Uterus (tissue), 4 donors: ENCODE measurements around the gene CACNA1D. TPM values are rescaled to one million over a fixed set of nuclear protein-coding genes. Genes with fewer than 3 reads are reported as not detected.

ENCODE experiments used
- DNase-seq, 2 donors: peaks; one replicate each; pipeline ENCODE4 v3.0.0-alpha.2; 2019 to 2020
- H3K27ac ChIP-seq, 2 donors: fragments of 200-600 bp; sonication (generic); 1 replicate in 1 of 2; 2 replicates in 1 of 2; pipeline ENCODE4 v1.5.1; 2016 to 2018
- H3K27me3 ChIP-seq, 2 donors: fragments of 200-600 bp; sonication (generic); one replicate each; pipeline ENCODE4 v1.5.1; 2018 to 2019; ENCODE audit warnings: control low read depth in 1 of 2
- H3K36me3 ChIP-seq, 2 donors: fragments of 200-600 bp; sonication (generic); one replicate each; pipeline ENCODE4 v1.5.1; 2019; ENCODE audit warnings: control low read depth in 1 of 2
- H3K4me1 ChIP-seq, 2 donors: fragments of 200-600 bp; sonication (generic); one replicate each; pipeline ENCODE4 v1.5.1; 2018 to 2019; ENCODE audit warnings: control low read depth in 1 of 2
- H3K4me3 ChIP-seq, 2 donors: fragments of 200-600 bp; sonication (generic); 1 replicate in 1 of 2; 2 replicates in 1 of 2; pipeline ENCODE4 v1.5.1; 2018 to 2019; ENCODE audit warnings: mild to moderate bottlenecking in 1 of 2
- H3K9me3 ChIP-seq, 2 donors: fragments of 200-600 bp; sonication (generic); one replicate each; pipeline ENCODE4 v1.5.1; 2019; ENCODE audit warnings: control low read depth in 1 of 2
- POLR2A ChIP-seq, 2 donors: fragments of 450-650 bp; IDR thresholded peaks; one replicate each; pipeline ENCODE4 v1.6.1; 2016; ENCODE audit warnings: antibody characterized with exemption in 2 of 2, mild to moderate bottlenecking in 1 of 2, moderate library complexity in 1 of 2
- intact Hi-C: fragments of 100-400 bp; cut with DNase I; formaldehyde crosslinking; loops from one replicate; pipeline ENCODE4 v1.15.1; 2023; ENCODE audit warnings: low total_unique reads
- total RNA-seq, 4 donors: library from RNA; depleted of rRNA in 3 of 4; stranded (reverse); fragments of >200 nt in 3 of 4; gene quantifications; one replicate each; pipeline versions ENCODE4 v1.1.0 to v1.2.4, GENCODE V29; 2014 to 2023
- TF ChIP-seq, protein P1 (sequence below), 4 experiments: fragments of 200-600 bp in 2 of 4; fragments of 450-650 bp in 2 of 4; sonication (generic) in 2 of 4; IDR thresholded peaks; one replicate each; pipeline ENCODE4 v1.5.1; 2016 to 2019; ENCODE audit warnings: antibody characterized with exemption in 4 of 4, mild to moderate bottlenecking in 2 of 4, moderate library complexity in 1 of 4
- donor health status: DM: yes; HTN: yes; CAD: no.

CACNA1D gene
- total RNA-seq, 4 donors from 2014 or later: 0.88 to 97.5 (median 63.4) TPM

DNA sequence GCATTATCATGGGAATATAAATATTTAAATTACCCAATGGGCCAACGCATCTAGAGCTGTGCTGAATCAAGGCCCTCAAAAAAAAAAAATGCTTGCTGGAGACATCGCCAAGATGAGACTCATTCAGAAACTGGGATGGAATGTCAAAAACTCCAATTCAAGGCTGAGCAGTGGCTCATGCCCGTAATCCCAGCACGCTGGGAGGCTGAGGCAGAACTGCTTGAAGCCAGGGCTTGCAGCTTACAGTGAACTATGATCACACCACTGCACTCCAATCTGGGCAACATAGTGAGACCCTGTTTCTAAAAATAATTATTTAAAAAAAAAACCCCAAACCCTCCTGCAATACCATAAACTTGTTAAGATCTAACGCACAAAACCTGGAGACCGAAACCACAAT lies 3.1 kb upstream of the CACNA1D start:
- Histone ChIP-seq H3K27me3 (no peaks in the 10 kb centered on the region), H3K27ac (no peak overlapping the region), H3K4me1 (no peaks in the 10 kb centered on the region), H3K36me3 (no peaks in the 10 kb centered on the region), H3K9me3 (no peaks in the 10 kb centered on the region), H3K4me3 (no peak overlapping the region)
- TF ChIP-seq POLR2A (IDR thresholded peaks at IDR 0.05): no peak
- TF ChIP-seq, protein P1, sequence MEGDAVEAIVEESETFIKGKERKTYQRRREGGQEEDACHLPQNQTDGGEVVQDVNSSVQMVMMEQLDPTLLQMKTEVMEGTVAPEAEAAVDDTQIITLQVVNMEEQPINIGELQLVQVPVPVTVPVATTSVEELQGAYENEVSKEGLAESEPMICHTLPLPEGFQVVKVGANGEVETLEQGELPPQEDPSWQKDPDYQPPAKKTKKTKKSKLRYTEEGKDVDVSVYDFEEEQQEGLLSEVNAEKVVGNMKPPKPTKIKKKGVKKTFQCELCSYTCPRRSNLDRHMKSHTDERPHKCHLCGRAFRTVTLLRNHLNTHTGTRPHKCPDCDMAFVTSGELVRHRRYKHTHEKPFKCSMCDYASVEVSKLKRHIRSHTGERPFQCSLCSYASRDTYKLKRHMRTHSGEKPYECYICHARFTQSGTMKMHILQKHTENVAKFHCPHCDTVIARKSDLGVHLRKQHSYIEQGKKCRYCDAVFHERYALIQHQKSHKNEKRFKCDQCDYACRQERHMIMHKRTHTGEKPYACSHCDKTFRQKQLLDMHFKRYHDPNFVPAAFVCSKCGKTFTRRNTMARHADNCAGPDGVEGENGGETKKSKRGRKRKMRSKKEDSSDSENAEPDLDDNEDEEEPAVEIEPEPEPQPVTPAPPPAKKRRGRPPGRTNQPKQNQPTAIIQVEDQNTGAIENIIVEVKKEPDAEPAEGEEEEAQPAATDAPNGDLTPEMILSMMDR (IDR thresholded peaks at IDR 0.05): no peak
- intact Hi-C loops: no loop called here
- no peak for DNase-seq

DNA sequence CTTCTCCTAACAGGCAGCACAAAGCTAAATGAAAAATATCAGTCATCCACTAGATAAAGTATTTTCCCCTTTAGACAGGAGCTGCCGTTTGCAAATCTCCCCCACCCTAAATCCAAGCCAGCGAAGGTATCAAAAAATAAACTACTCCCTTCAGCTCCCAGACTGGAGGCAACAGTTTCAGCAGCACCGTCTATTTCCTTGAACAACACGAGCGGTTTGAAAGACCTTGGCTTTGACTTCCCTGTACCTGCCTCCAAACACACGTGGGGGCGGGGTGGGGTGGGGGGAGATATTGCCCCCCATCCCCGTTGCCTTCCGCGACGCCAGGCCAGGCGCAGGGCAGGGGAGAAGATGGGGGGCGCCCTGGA lies 832 bp upstream of the CACNA1D start:
- H3K27ac ChIP-seq: peak overlapping the region; percentile 65 to 66
- peak overlapping the region; percentile 17 to 55 for H3K4me3 ChIP-seq
- TF ChIP-seq, protein P1 (IDR thresholded peaks at IDR 0.05): no peak
- TF ChIP-seq POLR2A (IDR thresholded peaks at IDR 0.05): no peak
- H3K27me3 ChIP-seq: no peaks in the 10 kb centered on the region
- H3K4me1 ChIP-seq: no peaks in the 10 kb centered on the region
- H3K9me3 ChIP-seq: no peaks in the 10 kb centered on the region
- DNase-seq: no peak
- H3K36me3 ChIP-seq: no peaks in the 10 kb centered on the region
- intact Hi-C loops: no loop called here

DNA sequence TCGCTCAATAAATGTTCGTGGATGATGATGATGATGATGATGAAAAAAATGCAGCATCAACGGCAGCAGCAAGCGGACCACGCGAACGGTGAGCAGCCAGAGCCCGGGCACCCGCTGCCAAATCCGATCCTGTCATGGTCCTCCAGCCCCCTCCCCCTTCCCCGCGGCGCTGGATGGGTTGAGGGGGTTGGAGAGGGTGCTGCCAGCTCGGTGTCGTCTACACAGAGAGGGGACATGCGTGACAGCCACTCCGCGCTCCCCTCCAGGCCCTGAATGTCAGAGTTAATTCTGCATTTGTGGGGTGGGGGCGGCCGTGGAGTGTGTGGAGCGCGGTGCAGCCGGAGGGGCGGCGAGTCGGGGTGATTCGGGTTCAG lies 722 bp downstream of the CACNA1D start:
- no peaks in the 10 kb centered on the region for H3K4me1 ChIP-seq
- intact Hi-C loops: no loop called here
- no peak for TF ChIP-seq POLR2A (IDR thresholded peaks at IDR 0.05)
- H3K4me3 ChIP-seq: peak overlapping the region; percentile 29 to 31
- H3K36me3 ChIP-seq: no peaks in the 10 kb centered on the region
- H3K27me3 ChIP-seq: no peaks in the 10 kb centered on the region
- H3K27ac ChIP-seq: peak overlapping the region in 1 of 2 donors; percentile 0
- no peak for DNase-seq
- H3K9me3 ChIP-seq: no peaks in the 10 kb centered on the region

DNA sequence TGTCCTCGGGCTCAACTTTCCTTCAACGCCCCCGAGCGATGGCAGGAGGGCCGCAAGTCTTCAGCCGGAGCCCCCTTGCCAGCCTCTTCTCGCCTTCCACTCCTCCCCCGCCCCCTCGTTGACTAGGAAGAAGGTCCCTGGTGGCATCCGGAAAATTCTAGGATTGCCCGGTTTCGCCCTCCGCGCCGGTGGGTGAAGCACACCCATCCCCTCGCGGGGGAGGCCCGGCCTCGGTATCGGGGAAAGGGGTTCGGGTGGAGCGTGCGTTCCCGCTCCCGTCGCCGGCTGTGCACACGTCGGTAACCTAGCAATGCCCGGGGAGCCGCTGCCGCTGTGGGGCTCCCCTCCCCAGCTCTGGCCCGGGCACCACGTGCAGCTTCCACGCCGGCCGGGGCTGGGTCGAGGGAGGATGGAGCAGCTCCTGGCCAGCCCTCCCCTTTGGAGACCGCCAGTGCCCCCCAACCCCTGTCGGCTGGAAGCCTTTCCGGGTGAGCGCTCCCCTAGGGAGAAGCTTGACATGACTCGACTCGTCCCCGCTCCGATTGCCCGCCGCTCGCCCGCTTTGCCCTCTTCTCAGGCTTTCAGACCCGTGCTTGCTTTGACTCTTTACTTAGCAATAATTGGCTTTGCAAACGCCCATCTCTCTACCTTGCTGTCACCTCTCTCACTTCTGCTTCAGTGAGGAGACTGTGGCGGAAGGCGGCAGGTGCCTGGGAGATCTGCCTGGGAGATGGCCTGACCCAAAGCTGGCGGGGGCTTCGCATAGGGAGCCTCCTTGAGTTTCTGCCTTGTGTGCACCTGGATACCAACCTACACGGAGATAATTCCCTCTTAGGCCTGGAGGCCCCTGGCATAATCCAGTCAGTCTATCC lies 1.3 kb downstream of the CACNA1D start:
- Histone ChIP-seq H3K27ac (peak overlapping the region in 1 of 2 donors; percentile 0), H3K4me3 (peak overlapping the region; percentile 29 to 31), H3K36me3 (no peaks in the 10 kb centered on the region), H3K27me3 (no peaks in the 10 kb centered on the region), H3K4me1 (no peaks in the 10 kb centered on the region), H3K9me3 (no peaks in the 10 kb centered on the region)
- DNase-seq: no peak
- TF ChIP-seq, protein P1 (IDR thresholded peaks at IDR 0.05): no peak
- TF ChIP-seq POLR2A (IDR thresholded peaks at IDR 0.05): no peak
- intact Hi-C loops: no loop called here

DNA sequence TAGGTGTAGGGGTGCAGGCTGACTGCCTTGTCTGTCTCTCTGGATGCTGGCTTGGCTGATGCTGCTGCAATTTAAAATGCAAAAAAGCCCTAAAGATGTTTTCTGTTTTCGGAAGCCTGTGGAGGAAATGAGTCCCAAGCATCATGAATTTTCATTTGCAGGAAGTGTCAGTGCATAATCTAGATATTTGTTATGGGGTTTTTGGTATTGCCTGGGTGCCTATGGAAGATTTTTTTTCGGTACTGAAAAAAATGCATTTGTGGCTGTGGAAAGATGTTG lies 1.9 kb downstream of the CACNA1D start:
- no peak overlapping the region for H3K27ac ChIP-seq
- H3K4me3 ChIP-seq: no peak overlapping the region
- intact Hi-C loops: no loop called here
- H3K27me3 ChIP-seq: no peaks in the 10 kb centered on the region
- H3K4me1 ChIP-seq: no peaks in the 10 kb centered on the region
- H3K9me3 ChIP-seq: no peaks in the 10 kb centered on the region
- no peaks in the 10 kb centered on the region for H3K36me3 ChIP-seq
- DNase-seq: no peak
- no peak for TF ChIP-seq POLR2A (IDR thresholded peaks at IDR 0.05)
- TF ChIP-seq, protein P1 (IDR thresholded peaks at IDR 0.05): no peak
